GM23338 (cell line): ENCODE results near the gene KCNA2.

Experiments used
- EZH2 ChIP-seq: fragments of 200-600 bp; sonication (generic); IDR thresholded peaks from one replicate; pipeline ENCODE4 v1.8.0; 2017; ENCODE audit warnings: antibody characterized with exemption, mild to moderate bottlenecking, low read depth; ENCODE audit not compliant: unreplicated experiment
- EZH2phosphoT487 ChIP-seq: fragments of 200-600 bp; sonication (generic); IDR thresholded peaks from one replicate; pipeline ENCODE4 v1.8.1; 2018; ENCODE audit warnings: antibody characterized with exemption; ENCODE audit not compliant: unreplicated experiment
- JUNB ChIP-seq: IDR thresholded peaks from one replicate; pipeline ENCODE4 v1.6.1; 2016; ENCODE audit warnings: antibody characterized with exemption; ENCODE audit not compliant: unreplicated experiment
- TF ChIP-seq, protein P1 (sequence below), 2 experiments: fragments of 200-600 bp in 1 of 2; sonication (generic) in 1 of 2; conservative IDR thresholded peaks; 2 replicates each; pipeline versions ENCODE4 v1.5.1 to v1.6.1; 2016 to 2017; ENCODE audit warnings: antibody characterized with exemption in 2 of 2, low read depth in 2 of 2, mild to moderate bottlenecking in 2 of 2, moderate library complexity in 1 of 2
- TF ChIP-seq, protein P2 (sequence below): IDR thresholded peaks from one replicate; pipeline ENCODE4 v1.6.1; 2018; ENCODE audit warnings: antibody characterized with exemption; ENCODE audit not compliant: unreplicated experiment

DNA sequence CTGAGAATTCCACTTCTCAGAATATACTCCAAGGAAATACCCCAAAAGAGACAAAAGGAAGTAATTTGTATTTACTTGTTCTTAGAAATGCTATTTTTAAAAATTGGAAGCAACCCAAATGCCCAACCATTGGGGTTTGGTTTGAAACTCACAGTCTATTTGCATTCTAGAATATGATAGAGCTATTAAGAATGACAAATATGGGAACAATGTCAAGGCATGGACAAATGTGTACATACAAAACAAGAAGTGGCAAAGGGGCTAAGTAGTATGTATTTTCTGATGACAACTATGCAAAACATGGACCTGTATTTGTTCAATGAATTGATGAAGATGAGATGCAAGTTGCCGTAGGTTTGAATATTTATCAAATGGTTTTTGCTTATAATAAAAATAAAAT is 32.8 kb downstream of the KCNA2 start:
- TF ChIP-seq, protein P1, sequence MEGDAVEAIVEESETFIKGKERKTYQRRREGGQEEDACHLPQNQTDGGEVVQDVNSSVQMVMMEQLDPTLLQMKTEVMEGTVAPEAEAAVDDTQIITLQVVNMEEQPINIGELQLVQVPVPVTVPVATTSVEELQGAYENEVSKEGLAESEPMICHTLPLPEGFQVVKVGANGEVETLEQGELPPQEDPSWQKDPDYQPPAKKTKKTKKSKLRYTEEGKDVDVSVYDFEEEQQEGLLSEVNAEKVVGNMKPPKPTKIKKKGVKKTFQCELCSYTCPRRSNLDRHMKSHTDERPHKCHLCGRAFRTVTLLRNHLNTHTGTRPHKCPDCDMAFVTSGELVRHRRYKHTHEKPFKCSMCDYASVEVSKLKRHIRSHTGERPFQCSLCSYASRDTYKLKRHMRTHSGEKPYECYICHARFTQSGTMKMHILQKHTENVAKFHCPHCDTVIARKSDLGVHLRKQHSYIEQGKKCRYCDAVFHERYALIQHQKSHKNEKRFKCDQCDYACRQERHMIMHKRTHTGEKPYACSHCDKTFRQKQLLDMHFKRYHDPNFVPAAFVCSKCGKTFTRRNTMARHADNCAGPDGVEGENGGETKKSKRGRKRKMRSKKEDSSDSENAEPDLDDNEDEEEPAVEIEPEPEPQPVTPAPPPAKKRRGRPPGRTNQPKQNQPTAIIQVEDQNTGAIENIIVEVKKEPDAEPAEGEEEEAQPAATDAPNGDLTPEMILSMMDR (conservative IDR thresholded peaks at IDR 0.05; ENCODE audit: low read depth in 2 of 2), result no peak
- TF ChIP-seq, protein P2, sequence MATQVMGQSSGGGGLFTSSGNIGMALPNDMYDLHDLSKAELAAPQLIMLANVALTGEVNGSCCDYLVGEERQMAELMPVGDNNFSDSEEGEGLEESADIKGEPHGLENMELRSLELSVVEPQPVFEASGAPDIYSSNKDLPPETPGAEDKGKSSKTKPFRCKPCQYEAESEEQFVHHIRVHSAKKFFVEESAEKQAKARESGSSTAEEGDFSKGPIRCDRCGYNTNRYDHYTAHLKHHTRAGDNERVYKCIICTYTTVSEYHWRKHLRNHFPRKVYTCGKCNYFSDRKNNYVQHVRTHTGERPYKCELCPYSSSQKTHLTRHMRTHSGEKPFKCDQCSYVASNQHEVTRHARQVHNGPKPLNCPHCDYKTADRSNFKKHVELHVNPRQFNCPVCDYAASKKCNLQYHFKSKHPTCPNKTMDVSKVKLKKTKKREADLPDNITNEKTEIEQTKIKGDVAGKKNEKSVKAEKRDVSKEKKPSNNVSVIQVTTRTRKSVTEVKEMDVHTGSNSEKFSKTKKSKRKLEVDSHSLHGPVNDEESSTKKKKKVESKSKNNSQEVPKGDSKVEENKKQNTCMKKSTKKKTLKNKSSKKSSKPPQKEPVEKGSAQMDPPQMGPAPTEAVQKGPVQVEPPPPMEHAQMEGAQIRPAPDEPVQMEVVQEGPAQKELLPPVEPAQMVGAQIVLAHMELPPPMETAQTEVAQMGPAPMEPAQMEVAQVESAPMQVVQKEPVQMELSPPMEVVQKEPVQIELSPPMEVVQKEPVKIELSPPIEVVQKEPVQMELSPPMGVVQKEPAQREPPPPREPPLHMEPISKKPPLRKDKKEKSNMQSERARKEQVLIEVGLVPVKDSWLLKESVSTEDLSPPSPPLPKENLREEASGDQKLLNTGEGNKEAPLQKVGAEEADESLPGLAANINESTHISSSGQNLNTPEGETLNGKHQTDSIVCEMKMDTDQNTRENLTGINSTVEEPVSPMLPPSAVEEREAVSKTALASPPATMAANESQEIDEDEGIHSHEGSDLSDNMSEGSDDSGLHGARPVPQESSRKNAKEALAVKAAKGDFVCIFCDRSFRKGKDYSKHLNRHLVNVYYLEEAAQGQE, result no peak
- TF ChIP-seq EZH2 (no peak), JUNB (no peak), EZH2phosphoT487 (no peak)
